ENCODE results near the gene PCDHA6.

- TF ChIP-seq CTCF (IDR thresholded peaks at IDR 0.05 in 2 of 3, conservative IDR thresholded peaks at IDR 0.05 in 1 of 3; ENCODE audit: borderline replicate concordance in 1 of 3, insufficient read depth in 1 of 3, low read depth in 2 of 3, low read length in 2 of 3) (no peak), SP1 (IDR thresholded peaks at IDR 0.05; ENCODE audit: low read depth) (no peak), JUND (IDR thresholded peaks at IDR 0.05) (no peak), EZH2phosphoT487 (IDR thresholded peaks at IDR 0.05; ENCODE audit: borderline replicate concordance) (no peak), POLR2A (IDR thresholded peaks at IDR 0.05; ENCODE audit: borderline replicate concordance, extremely low read depth, insufficient read depth, insufficient read length) (no peak), ELF1 (IDR thresholded peaks at IDR 0.05; ENCODE audit: borderline replicate concordance, low read depth) (no peak), REST (IDR thresholded peaks at IDR 0.05; ENCODE audit: low read depth) (no peak), TCF7L2 (IDR thresholded peaks at IDR 0.05; ENCODE audit: borderline replicate concordance, extremely low read depth, insufficient read depth, insufficient read length) (no peak), ZNF274 (IDR thresholded peaks at IDR 0.05; ENCODE audit: low read depth, low read length) (no peak)
Observed at GRCh38 chr5:140823475-140823874, 4.3 kb upstream of the PCDHA6 start.
